Measurements from ENCODE around the gene AKAP12.
A peak's percentile ranks its signal among the peaks of the same experiment; 100 is the strongest.

AKAP12 gene

GRCh38 chr6:151387175-151387970 lies 147.6 kb downstream of the AKAP12 start:
- peak; percentile 10 for DNase-seq

GRCh38 chr6:151388236-151388635 lies 148.5 kb downstream of the AKAP12 start:
- DNase-seq, result no peak

GRCh38 chr6:151388997-151389617 lies 149.3 kb downstream of the AKAP12 start:
- DNase-seq, result no peak

GRCh38 chr6:151389618-151390275 lies 150.0 kb downstream of the AKAP12 start:
- peak; percentile 42 for DNase-seq

GRCh38 chr6:151390276-151390850 lies 150.6 kb downstream of the AKAP12 start:
- peak; percentile 99 for DNase-seq

GRCh38 chr6:151390851-151391470 lies 151.2 kb downstream of the AKAP12 start:
- peak; percentile 48 for DNase-seq

GRCh38 chr6:151391471-151392413 lies 152.0 kb downstream of the AKAP12 start, which contains the start of gene ZBTB2:
Gene ZBTB2 (minus strand): TSS chr6:151391559. CDS start chr6:151373637, 17,922 bp downstream.
- peak; percentile 71 for DNase-seq

- no peak for DNase-seq
Measured at GRCh38 chr6:151392427-151392826, 152.7 kb downstream of the AKAP12 start.

- no peak for DNase-seq
Measured at GRCh38 chr6:151393410-151393809, 153.6 kb downstream of the AKAP12 start.

GRCh38 chr6:151399679-151400078 lies 159.9 kb downstream of the AKAP12 start:
- DNase-seq, result no peak

- peak; percentile 19 for DNase-seq
Measured at GRCh38 chr6:151400473-151400872, 160.7 kb downstream of the AKAP12 start.

GRCh38 chr6:151402228-151402627 lies 162.5 kb downstream of the AKAP12 start:
- DNase-seq, result no peak

- no peak for DNase-seq
Measured at GRCh38 chr6:151403919-151404308, 164.1 kb downstream of the AKAP12 start.
